Measurements from ENCODE around the gene HOXD3.

GRCh38 chr2:176192351-176192750 is 35.2 kb downstream of the HOXD3 start:
- TF ChIP-seq ZBTB7A (IDR thresholded peaks at IDR 0.05; ENCODE audit: low read depth), result no peak
- no peak for TF ChIP-seq EGR1 (IDR thresholded peaks at IDR 0.05)
- TF ChIP-seq TAF1 (IDR thresholded peaks at IDR 0.05; ENCODE audit: low read depth), result no peak
- no peak for TF ChIP-seq NFIC (IDR thresholded peaks at IDR 0.05)
- no peak for TF ChIP-seq YY1 (IDR thresholded peaks at IDR 0.05; ENCODE audit: low read depth)
- TF ChIP-seq FOXM1 (IDR thresholded peaks at IDR 0.05; ENCODE audit: borderline replicate concordance, low read depth), result no peak
- TF ChIP-seq MAX (IDR thresholded peaks at IDR 0.05), result no peak
